Activated CD8-positive, alpha-beta memory T cell treated with anti-CD3 and anti-CD28 coated beads, Interleukin-2, amount 50 U/mL, for 1 hour (primary cell): ENCODE measurements around the gene TOR1B.
"Not testable (repeated sequence)": the region's sequence is repeated elsewhere in the genome, so short reads cannot be mapped to it uniquely, and the experiment has no call there.

ENCODE experiments used
- DNase-seq: peaks from one replicate; pipeline ENCODE4 v3.0.0-alpha.2; 2020; ENCODE audit errors: extremely low read depth

Gene TOR1B

DNA sequence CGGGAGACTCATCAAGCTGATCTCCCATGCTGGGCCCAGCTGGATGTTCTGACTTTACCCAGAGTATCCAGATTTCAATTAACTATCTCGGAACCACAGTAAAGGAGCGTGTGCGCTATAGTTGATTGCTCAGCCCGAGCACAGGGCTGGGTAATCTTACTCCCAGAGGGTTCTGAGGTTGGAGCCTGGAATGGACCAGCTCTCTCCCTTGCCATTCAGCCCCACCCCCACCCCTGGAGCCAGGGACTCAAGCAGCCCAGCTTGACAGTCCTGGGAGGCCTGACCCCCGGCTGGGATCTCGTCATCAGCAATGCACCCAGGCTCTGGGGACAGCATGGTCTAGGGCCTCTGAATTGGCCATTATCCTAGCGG is 26.4 kb upstream of the TOR1B start:
- DNase-seq, result no peak

DNA sequence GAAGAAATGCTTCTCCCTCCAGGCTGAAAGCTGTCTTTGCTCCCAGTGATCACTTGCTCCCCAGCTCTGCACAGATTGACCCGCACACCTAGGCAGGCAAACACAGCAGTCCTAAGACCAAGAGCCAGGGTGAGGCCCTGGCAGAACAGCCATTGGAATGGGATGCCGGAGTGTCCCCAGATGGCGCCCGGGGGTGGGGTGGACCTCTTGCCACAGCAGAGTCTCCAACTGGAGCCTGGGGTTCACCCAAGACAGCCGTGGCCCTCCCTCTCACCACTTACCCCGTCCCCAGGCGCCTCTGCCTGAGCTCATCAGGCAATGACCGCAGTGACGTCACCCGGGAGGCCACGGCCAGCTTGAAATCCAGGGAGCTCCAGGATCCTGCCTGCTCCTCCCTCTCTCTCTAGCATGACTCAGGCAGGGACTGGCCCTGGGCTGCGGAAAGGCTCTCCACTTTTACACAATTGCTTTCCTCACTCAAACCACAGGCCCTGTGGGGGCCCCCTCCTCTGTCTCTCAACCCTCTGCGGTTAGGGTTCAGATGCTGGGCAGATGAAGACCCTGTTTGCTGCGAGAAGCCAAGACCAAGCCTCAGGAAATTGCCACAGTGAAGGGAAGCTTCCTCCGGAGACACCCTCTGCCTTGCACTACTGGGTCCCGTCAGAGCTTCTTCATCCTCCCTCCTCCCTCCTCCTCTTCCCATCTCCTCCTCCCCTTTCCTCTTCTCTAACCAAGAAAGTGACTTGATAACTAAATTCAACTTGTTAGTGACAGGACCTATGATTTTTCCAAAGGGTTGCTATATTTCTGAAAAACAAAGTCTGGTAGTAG is 25.8 kb upstream of the TOR1B start:
- DNase-seq, result peak; percentile 17

DNA sequence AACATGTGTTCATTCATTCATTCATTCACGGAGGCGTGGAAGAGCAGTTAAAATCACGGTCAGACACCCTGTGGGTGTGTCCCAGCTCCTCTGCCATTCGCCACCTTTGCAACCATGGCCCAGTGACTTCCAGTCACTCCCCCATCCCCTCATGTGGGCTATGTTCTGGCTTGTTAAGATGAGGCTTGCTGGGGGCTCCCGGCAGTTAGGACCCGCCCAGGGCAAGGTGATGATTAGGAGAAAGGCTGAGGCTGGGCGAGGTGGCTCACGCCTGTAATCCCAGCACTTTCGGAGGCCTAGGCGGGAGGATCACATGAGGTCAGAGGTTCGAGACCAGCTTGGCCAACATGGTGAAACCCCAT is 25.2 kb upstream of the TOR1B start:
- DNase-seq, result no peak

DNA sequence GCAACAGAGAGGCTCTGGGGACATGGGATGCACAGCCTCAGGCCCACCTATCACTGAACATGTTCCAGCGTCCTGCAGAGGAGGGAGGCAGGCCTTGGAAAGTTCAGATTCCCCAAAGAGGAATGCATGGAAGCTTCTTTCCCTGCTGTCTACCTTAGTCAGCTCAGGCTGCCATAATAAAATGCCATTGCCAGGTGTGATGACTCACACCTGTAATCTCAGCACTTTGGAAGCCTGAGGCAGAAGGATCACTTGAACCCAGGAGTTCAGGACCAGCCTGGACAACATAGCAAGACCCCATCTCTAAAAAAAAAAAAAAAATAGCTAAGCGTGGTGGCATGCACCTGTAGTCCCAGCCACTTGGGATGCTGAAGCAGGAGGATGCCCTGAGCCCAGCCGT is 24.5 kb upstream of the TOR1B start:
- no peak for DNase-seq

DNA sequence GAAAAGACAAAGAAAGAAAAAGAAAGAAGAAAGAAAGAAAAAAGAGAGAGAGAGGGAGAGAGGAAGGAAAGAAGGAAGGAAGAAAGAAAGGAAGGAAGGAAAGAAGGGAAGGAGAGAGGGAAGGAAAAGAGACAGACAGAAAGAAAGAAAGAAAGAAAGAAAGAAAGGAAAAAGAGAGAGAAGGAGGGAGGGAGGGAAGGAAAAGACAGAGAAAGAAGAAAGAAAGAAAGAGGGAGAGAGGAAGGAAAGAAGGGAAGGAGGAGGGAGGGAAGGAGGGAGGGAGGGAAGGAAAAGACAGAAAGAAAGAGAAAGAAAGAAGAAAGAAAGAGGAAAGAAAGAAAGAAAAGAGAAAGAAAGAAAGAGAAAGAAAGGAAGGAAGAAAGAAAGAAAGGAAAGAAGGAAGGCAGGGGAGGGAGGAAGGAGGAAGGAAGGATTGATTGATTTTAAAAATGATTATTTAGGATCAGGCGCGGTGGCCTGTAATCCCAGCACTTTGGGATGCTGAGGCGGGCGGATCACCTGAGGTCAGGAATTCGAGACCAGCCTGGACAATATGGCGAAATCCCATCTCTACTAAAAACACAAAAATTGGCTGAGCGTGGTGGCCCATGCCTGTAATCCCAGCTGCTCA is 23.3 kb upstream of the TOR1B start:
- no peak for DNase-seq

DNA sequence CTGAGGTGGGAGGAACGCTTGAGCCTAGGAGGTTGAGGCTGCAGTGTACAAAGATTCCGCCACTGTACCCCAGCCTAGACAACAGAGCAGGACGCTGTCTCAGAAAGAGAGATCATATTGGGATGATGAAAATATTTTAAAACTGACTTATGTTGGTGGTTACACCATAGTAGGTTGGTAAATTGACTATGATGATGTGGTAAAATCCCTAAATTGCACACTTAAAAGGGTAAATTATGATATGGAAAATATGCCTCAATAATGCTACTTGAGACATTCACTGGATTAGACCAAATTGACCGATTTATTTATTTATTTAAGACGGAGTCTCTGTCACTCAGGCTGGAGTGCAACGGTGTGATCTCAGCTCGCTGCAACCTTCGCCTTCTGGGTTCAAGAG is 21.9 kb upstream of the TOR1B start:
- no peak for DNase-seq

DNA sequence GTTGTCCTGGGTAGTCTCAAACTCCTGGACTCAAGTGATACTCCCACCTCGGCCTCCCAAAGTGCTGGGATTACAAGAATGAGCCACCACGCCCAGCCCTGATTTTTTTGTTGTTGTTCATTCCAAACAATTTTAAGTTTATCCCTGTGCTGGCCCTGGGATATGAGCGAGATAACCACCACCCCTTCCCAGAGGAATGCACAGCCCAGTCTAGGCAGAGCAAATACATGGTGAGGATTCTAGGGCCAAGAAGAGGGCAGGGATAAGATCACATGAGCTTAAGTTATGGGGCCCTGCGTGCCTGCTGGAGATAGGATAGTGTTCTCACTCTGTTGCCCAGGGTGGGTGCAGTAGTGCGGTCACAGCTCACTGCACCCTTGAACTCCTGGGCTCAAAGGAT is 21.0 kb upstream of the TOR1B start:
- DNase-seq, result no peak

DNA sequence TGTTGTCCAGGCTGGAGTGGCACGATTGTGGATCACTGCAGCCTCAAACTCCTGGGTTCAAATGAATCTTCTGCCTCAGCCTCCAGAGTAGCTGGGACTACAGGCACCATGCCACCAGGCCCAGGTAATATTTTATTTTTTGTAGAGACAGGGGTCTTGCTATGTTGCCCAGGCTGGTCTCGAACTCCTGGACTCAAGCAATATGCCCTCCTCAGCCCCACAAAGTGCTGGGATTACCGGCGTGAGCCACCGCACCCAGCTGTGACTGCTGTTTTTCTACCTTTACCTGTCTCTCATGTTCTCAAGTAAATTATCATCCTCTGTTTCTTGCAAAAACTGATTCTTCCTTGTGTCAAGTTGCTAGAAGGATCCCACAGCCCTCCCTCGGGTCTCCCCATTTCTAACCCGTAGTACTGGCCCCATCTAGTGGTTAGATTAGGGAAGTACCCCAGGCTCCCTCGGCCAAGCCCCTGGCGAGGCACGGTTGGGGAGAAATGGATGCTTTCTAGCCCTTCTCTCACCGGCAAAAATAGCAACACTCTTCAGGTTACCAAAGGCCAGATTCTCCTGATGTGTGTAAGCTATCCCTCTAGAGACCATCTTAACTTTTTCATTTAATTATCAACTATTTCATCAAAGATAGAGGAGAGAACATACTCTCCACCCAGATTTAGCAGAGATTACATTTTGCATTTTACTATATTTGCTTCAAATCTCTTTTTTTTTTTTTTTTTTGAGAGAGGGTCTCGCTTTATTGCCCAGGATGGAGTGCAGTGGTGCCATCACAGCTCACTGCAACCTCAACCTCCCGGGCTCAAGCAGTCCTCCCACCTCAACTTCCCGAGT is 19.2 kb upstream of the TOR1B start:
- peak; percentile 41 for DNase-seq

DNA sequence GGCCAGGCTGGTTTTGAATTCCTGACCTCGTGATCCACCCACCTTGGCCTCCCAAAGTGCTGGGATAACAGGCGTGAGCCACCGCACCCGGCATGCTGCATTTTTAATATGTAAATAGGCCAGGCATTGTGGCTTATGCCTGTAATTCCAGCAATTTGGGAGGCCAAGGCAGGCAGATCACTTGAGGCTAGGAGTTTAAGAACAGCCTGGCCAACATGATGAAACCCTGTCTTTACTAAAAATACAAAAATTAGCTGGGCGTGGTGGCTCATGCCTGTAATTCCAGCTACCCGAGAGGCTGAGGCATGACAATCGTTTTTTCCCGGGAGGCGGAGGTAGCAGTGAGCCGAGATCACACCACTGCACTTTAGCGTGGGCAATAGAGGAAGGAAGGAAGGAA is 18.0 kb upstream of the TOR1B start:
- not testable (repeated sequence) for DNase-seq

DNA sequence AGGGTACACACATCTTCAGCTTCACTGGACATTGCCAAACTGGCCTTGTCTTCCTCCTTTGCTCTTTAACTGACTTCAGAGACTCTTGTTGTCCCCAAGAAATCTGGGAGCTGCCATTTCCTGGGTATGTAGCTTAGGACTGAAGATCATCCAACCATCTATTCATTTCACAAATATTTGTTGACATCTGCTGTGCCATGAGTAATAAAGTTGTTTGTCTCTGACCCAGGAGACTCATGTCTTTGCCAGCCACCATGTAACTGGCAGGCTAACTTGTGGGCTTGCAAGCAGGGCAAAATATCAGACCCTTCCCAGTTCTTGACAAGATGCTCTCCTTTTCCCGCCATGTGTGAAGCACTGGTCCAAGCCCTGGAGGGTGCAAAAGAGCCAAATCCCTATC is 17.1 kb upstream of the TOR1B start:
- no peak for DNase-seq

DNA sequence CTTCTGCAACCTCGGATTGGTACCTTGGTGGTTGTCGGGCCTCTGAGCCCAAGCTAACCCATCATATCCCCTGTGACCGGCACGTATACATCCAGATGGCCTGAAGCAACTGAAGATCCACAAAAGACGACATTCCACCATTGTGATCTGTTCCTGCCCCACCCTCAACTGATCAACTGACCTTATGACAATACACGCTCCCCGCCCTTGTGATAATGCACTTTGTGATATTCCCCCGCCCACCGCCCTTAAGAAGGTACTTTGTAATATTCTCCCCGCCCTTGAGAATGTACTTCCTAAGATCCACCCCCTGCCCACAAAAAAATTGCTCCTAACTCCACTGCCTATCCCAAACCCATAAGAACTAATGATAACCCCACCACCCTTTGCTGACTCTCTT is 16.5 kb upstream of the TOR1B start:
- no peak for DNase-seq

DNA sequence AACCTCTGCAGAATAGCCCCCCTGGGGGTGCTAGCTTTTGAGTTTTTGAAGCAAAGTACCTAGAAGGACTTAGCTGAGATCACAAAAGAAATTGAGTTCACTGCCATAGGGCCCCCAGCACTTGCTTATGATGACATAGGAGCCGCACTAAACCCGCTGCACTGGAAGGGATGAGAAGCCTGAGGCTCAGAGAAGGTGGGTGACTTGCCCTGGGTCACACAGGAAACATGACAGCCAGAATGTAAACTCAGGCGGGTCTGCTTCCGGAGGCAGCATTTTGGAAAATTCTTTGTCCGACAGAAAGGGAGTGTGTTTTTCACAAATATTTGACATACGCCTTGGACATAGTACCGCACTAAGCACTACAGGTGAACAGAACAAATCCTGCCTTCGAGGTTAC is 8.4 kb upstream of the TOR1B start:
- no peak for DNase-seq

DNA sequence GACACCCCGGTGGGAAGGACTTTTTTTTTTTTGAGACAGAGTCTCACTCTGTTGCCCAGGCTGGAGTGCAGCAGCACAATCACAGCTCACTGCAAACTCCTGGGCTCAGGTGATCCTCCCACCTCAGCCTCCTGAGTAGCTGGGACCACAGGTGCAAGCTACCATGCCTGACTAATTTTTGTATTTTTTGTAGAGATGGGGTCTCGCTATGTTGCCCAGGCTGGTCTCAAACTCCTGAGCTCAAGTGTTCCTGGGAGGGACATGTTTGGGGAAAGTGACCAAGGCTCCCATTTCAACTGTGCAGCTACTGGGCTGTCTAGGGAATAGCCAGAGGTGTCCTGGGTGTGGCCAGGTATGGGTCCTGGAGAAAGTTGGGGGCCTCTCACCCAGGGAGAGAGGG is 7.0 kb upstream of the TOR1B start:
- not testable (repeated sequence) for DNase-seq

DNA sequence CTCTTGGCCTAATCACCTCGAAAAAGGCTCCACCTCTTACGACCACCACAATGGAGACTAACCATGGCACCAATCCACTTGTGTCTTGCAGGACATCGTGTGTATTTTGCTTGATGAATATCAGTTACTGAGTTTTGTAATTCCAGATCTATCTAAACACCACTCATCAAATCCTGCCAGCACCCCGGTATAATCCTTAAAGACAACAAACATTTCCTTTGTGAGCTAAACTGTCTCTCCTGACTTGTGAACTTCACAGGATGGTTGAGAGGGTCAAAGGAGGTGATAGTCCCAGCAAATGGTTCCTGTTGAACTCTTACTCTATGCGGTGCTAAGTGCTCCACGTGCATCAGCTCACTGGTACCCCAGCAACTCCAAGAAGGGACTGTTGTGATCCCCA is 4.0 kb upstream of the TOR1B start:
- DNase-seq, result no peak

DNA sequence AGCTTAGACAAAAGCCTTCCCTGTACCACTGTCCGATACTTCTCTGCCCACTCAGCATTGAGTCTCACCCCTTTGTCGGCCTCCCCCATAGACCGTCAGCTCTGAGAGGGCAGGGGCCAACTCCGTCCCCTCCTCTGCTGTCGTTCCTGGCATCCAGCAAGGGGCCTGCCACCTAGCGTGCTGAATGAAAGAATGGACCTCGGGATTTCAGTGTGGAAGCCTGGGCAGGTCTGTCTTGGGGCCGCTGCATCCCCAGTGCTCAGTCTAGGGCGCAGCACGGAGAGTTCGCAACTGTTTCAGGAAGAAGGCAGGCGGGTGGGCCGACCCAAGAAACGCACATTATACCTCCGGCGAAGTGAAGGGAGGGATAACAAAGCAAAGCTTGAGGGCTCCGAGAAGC is 1.5 kb upstream of the TOR1B start:
- no peak for DNase-seq

DNA sequence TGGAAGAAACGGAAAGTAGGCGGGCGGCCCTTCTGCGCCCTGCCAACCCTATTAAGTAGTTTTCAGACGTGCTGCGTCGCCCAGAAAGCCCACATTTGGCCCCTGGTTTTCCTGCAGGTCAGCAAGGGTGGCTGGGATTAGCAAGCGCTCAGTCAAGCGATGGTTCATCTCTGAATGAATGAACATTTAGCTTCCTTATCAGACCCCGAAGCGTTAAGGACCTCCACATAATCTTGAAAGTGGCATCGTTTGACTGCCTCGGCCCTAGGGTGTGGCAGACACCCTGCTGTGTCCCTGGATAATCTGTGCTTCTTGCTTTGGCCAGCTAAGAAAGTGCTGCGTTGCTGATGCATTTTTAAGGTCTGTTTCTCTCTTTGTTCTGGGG is 684 bp downstream of the TOR1B start:
- DNase-seq, result no peak

DNA sequence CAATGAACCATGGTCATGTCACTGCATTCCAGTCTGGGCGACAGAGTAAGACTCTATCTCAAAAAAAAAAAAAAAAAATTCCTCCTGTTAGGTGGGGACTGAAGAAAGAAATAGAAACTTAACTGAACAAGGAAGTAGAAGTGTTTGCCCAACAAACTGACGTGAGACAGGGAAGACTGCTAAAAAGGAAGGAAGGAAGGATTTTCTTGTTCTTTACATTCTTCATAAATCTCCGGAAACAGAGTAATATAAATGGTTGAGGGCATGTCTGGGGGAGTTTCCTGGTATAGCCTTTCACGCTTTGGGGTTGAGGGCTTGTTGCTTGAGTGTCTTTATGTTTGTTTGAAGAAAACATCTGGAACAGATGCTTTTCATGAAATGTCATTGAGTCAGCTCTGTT is 3.1 kb downstream of the TOR1B start:
- DNase-seq, result no peak

DNA sequence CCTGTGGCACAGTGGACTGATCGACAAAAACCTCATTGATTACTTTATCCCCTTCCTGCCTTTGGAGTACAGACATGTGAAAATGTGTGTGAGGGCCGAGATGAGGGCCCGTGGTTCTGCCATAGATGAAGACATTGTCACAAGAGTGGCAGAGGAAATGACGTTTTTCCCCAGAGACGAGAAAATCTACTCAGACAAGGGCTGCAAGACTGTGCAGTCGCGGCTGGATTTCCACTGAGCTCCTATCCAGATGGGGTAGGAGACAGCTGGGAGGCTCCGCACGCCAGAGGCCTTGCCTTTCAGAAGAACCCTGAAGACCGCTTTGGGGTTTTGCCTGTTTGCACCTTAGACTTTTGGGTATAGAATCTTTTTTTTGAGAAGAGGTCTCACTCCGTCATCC is 6.4 kb downstream of the TOR1B start:
- DNase-seq, result no peak

DNA sequence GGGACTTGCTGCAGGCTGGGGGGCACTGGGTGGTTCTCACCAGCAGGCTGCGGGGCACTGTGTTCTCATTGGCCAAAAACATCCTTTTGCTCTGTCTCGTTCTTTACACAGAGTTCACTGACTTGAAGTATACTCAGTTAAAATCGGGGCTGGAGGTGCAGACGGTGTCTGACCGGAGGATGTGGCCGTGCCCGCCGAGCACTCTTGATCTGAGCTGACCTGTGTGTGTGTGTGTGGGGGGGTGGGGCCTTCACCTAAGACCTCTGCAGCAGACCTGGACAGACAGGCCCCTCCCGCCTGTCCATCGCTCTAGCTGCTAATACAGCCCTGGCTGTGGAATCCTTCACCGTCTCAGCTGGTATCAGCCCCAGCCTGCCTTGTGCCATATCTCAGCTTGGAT is 7.1 kb downstream of the TOR1B start:
- no peak for DNase-seq

DNA sequence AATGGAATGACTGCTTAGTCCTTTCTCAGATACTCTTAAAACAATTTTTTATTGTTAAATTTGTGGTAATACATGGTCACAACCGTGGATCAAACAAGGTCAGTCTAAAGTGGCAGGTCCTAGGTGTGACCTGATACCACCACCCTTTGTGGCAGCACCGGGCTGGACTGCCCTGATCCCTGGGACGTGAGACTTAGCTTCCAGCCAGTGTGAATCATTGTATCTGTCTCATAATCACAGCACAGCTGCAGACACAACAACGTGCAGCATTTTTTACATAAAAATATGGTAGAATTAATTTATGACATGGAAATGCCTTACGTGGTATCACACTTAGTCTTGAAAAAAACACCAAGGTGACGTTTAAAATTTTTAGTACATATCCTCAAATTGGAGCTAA is 7.8 kb downstream of the TOR1B start:
- DNase-seq, result no peak

DNA sequence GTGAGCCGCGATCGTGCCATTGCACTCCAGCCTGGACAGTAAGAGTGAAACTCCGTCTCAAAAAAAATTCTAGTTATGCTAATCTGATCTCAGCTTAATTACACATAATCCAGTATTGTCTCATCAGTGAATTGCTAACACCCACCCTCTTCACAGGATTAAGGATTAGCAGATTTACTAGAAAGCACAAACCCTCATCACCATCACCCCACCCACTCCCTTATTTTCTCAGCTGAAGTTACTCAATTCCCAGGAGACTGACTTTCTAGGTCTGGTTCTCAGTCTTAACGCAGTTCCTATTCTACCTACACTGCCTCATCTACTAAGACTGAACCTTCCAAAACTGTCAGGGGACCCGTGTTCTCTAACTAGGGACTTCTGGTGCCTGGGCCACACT is 9.0 kb downstream of the TOR1B start:
- no peak for DNase-seq

DNA sequence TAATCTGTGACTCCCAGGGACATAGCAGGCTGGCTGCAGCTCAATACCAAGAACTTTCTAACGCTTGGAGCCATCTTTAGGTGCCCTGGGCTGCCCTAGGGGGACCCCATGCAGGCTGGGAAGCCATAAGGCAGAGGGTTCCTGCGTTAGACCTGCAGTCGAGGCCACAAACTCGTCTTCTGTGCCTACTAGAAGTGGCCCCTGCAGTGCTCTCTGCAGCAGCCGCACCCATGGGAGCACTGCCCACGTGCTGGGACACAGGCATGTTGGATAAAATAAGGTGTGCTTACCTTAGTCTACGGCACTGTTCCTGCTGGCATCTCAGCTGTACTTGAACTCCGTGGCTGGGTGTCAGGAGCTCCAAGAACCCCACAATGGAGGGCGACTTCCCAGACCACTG is 9.4 kb downstream of the TOR1B start:
- DNase-seq, result no peak

DNA sequence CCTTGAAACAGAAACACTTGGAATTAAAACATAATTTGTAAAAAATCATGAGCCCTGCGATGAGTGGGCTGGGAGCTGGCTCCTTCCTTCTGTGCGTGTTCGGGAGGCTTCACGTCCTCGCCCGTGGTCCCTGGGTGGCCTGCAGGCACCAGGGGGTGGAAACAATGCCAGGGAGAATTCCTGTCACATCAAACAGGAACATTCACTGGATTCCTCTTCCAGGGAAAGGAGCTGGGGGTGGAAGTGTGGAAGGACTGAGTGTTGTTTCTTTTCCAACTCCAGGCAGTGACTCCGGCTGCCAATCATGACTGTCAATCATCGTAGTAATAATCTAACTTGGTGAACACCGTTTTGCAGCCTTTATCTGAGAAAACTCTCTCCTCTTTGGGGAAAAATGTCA is 10.7 kb downstream of the TOR1B start:
- no peak for DNase-seq
